Measurements from ENCODE around the gene ECHS1.

ECHS1 gene

DNA sequence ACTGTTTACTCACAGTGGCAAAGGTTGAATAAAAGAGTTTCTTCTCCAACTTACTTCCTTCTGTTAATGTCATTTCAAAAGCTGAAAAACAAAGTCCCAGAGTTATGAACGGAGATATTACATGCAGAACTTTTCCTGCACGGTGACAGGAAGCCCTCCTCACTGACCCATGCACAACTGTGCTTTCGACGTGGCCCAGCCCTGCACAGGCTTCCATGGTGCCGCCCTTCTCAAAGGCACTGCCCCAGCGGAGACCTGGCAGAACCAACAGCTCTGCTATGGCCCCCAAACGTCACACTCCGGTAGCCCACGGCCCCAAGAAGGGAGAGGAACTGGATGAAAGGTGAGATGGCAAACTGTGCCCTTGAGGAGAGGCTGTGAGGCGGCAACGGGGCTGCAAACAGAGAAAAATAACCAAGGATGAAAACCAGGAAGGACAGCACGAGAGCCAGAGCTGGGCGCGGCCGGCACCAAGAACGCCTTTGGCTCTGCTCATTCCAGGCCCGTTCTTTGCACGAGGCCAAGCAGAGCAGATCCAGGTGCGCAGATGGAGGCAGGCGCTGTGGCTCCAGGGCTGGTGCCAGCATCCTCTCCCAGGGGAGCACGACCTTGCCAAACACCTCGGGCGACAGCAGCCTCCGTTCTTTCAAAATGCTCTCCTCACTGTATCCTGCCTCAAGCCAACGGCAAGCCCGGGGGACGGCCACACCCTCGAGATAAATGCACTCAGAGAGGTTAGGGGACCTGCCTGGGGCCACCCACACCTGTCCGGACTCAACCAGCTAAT is 8.3 kb downstream of the ECHS1 start:
- TF ChIP-seq, protein P1, sequence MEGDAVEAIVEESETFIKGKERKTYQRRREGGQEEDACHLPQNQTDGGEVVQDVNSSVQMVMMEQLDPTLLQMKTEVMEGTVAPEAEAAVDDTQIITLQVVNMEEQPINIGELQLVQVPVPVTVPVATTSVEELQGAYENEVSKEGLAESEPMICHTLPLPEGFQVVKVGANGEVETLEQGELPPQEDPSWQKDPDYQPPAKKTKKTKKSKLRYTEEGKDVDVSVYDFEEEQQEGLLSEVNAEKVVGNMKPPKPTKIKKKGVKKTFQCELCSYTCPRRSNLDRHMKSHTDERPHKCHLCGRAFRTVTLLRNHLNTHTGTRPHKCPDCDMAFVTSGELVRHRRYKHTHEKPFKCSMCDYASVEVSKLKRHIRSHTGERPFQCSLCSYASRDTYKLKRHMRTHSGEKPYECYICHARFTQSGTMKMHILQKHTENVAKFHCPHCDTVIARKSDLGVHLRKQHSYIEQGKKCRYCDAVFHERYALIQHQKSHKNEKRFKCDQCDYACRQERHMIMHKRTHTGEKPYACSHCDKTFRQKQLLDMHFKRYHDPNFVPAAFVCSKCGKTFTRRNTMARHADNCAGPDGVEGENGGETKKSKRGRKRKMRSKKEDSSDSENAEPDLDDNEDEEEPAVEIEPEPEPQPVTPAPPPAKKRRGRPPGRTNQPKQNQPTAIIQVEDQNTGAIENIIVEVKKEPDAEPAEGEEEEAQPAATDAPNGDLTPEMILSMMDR (IDR thresholded peaks at IDR 0.05; ENCODE audit: insufficient read depth, low read length, poor library complexity, severe bottlenecking): no peak
- H3K4me3 ChIP-seq (replicated peaks; ENCODE audit: low read depth, low read length): no peak overlapping the region
- DNase-seq (ENCODE audit: extremely low read depth, insufficient read length): no peak
- peaks cover 29% of the 10 kb centered on the region for H3K36me3 ChIP-seq (ENCODE audit: control insufficient read depth, insufficient read depth, low read length)
- no peaks in the 10 kb centered on the region for H3K27me3 ChIP-seq (replicated peaks; ENCODE audit: control insufficient read depth, insufficient read depth, low read length)

DNA sequence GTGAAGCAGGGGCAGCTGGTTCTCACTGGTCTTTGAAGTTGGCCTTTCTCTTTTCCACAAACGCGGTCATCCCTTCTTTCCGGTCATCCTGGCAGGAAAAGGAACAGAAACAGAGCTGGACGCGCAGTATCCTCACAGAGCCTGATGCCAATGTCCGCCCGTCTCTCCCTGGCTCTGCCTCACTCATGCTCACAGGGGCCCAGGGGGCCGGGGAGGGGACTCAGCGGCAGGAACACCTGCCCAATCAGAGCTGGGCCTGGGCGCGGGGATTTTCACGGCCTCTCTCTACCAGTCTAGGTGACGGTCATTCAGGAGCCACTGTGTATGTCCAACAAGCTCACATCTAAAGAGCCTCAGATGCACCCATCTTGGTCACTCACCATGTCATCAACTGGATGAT is 10.3 kb downstream of the ECHS1 start:
- peaks cover 24% of the 10 kb centered on the region for H3K36me3 ChIP-seq (ENCODE audit: control insufficient read depth, insufficient read depth, low read length)
- no peak for DNase-seq (ENCODE audit: extremely low read depth, insufficient read length)
- TF ChIP-seq, protein P1 (IDR thresholded peaks at IDR 0.05; ENCODE audit: insufficient read depth, low read length, poor library complexity, severe bottlenecking): no peak
- no peak overlapping the region for H3K4me3 ChIP-seq (replicated peaks; ENCODE audit: low read depth, low read length)
- H3K27me3 ChIP-seq (replicated peaks; ENCODE audit: control insufficient read depth, insufficient read depth, low read length): no peaks in the 10 kb centered on the region

DNA sequence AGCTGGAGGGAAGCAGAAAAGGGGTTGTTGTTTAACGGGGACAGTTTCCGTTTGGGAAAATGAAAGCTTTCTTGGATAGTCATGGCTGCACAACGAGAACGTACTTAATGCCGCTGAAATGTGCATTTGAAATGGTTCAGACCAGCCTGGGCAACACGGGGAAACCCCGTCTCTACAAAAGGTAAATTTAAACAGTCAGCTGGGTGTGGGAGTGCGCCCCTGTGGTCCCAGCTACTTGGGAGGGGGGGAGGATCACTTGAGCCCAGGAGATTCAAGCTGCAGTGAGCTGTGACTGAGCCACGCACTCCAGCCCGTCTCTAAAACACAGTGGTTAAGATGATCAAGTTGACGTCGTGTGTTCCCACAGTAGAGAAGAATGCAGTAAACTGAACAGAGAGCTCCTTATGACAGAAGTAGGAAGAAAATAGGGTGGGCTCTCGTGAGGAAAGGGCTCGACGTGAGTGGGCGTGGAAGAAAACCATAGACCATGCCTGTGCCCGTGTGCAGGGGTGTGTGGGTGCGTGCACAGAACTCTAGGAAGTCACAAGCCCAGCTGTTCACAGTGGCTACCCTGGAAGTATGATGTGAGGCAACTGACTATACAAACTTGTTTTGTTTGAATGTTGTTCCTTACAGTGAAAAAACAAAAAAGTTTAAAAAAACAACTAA is 11.2 kb downstream of the ECHS1 start:
- no peak for DNase-seq (ENCODE audit: extremely low read depth, insufficient read length)
- Histone ChIP-seq H3K36me3 (ENCODE audit: control insufficient read depth, insufficient read depth, low read length) (peaks cover 24% of the 10 kb centered on the region), H3K4me3 (replicated peaks; ENCODE audit: low read depth, low read length) (no peak overlapping the region), H3K27me3 (replicated peaks; ENCODE audit: control insufficient read depth, insufficient read depth, low read length) (no peaks in the 10 kb centered on the region)
- TF ChIP-seq, protein P1 (IDR thresholded peaks at IDR 0.05; ENCODE audit: insufficient read depth, low read length, poor library complexity, severe bottlenecking): no peak

DNA sequence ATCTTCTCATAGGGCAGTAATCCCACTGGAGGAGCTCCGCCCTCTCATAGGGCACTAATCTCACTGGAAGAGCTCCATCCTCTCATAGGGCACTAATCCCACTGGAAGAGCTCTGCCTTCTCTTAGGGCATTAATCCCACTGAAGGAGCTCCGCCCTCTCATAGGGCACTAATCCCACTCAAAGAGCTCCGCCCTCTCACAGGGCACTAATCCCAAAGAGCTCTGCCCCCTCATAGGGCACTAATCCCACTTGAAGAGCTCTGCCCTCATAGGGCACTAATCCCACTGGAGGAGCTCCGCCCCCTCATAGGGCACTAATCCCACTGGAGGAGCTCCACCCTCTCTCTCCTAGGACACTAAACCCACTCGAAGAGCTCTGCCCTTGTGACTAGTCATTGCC is 11.9 kb downstream of the ECHS1 start:
- no peak for DNase-seq (ENCODE audit: extremely low read depth, insufficient read length)
- Histone ChIP-seq H3K27me3 (replicated peaks; ENCODE audit: control insufficient read depth, insufficient read depth, low read length) (no peaks in the 10 kb centered on the region), H3K4me3 (replicated peaks; ENCODE audit: low read depth, low read length) (no peak overlapping the region), H3K36me3 (ENCODE audit: control insufficient read depth, insufficient read depth, low read length) (peaks cover 21% of the 10 kb centered on the region)
- TF ChIP-seq, protein P1 (IDR thresholded peaks at IDR 0.05; ENCODE audit: insufficient read depth, low read length, poor library complexity, severe bottlenecking): no peak

DNA sequence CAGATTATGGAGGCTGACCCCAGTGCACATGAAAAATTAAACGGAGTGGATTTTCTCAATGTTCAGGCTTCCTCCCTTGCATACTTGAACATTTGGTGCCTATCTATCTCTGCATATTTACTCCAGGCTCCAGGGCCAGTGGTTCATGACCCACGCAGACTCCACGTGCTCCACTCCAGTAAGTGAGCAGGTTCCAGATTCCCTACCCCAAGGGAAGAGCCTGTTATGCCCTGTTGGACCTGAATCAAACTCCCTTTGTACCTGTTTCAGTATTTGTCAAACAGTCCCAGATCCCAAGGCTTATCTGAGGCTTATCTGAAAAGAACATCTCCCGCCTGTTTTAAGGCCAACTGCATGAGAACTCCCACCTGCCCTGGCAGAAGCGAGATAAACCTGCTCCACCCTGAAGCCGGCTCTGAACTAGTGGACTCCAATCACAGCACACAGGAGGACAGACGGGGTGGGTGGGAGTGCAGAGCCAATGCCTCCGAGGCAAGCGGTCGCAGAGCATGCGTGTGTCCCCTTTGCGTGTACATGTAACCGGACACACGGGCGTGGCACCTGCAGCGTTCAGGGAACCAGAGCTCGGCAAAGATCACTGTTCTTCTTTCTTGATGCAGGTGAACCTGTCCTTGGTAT is 13.1 kb downstream of the ECHS1 start:
- Histone ChIP-seq H3K4me3 (replicated peaks; ENCODE audit: low read depth, low read length) (no peak overlapping the region), H3K27me3 (replicated peaks; ENCODE audit: control insufficient read depth, insufficient read depth, low read length) (no peaks in the 10 kb centered on the region), H3K36me3 (ENCODE audit: control insufficient read depth, insufficient read depth, low read length) (peaks cover 12% of the 10 kb centered on the region)
- DNase-seq (ENCODE audit: extremely low read depth, insufficient read length): no peak
- TF ChIP-seq, protein P1 (IDR thresholded peaks at IDR 0.05; ENCODE audit: insufficient read depth, low read length, poor library complexity, severe bottlenecking): no peak
